IPS-18c (cell line): ENCODE data around the gene PGM3.
"Not testable (repeated sequence)": the region's sequence is repeated elsewhere in the genome, so short reads cannot be mapped to it uniquely, and the experiment has no call there.

Source experiments
- H3K4me3 ChIP-seq: 2 replicates; pipeline ENCODE4 v1.7.0; 2013; ENCODE audit warnings: low read depth, mild to moderate bottlenecking, low read length, moderate library complexity; ENCODE audit not compliant: insufficient read depth
- H3K9me3 ChIP-seq: one replicate; pipeline ENCODE4 v1.6.1; 2013; ENCODE audit warnings: mild to moderate bottlenecking, low read length, moderate library complexity; ENCODE audit not compliant: control insufficient read depth, insufficient read depth

The PGM3 gene

GRCh38 chr6:83192871-83193746, at the start of gene PGM3, which contains the start of gene RWDD2A:
TSS of gene PGM3 (minus strand) at chr6:83193265. CDS start at chr6:83191012, 2,253 bp downstream.
TSS of gene RWDD2A (plus strand) at chr6:83193357. CDS start at chr6:83194452, 1,095 bp downstream.
- peak within 1 kb of the TSS; percentile 94 for H3K4me3 ChIP-seq

GRCh38 chr6:83231146-83231545, 38.1 kb upstream of the PGM3 start:
- H3K4me3 ChIP-seq, result no peak overlapping the region
- no peaks in the 10 kb centered on the region for H3K9me3 ChIP-seq

More at GRCh38 chr6:83192871-83193746, at the start of gene PGM3, which contains the start of gene RWDD2A:
- no peaks in the 10 kb centered on the region for H3K9me3 ChIP-seq

GRCh38 chr6:83226517-83226916, 33.5 kb upstream of the PGM3 start:
- Histone ChIP-seq H3K4me3 (no peak overlapping the region), H3K9me3 (no peaks in the 10 kb centered on the region)

- no peaks in the 10 kb centered on the region for H3K9me3 ChIP-seq
- H3K4me3 ChIP-seq, result no peak overlapping the region
These were observed 28.9 kb upstream of the PGM3 start for GRCh38 chr6:83221889-83222479.

GRCh38 chr6:83221276-83221675, 28.2 kb upstream of the PGM3 start:
- H3K4me3 ChIP-seq, result no peak overlapping the region
- H3K9me3 ChIP-seq, result no peaks in the 10 kb centered on the region

GRCh38 chr6:83220121-83220520, 27.1 kb upstream of the PGM3 start:
- no peak overlapping the region for H3K4me3 ChIP-seq
- H3K9me3 ChIP-seq, result no peaks in the 10 kb centered on the region

- H3K9me3 ChIP-seq, result no peaks in the 10 kb centered on the region
- H3K4me3 ChIP-seq, result no peak overlapping the region
These were observed 25.6 kb upstream of the PGM3 start for GRCh38 chr6:83218646-83219045.

GRCh38 chr6:83216806-83217205, 23.7 kb upstream of the PGM3 start:
- Histone ChIP-seq H3K9me3 (no peaks in the 10 kb centered on the region), H3K4me3 (no peak overlapping the region)

- no peak overlapping the region for H3K4me3 ChIP-seq
These were observed 22.3 kb upstream of the PGM3 start for GRCh38 chr6:83215131-83216047.

GRCh38 chr6:83202031-83202430, 9.0 kb upstream of the PGM3 start:
- Histone ChIP-seq H3K4me3 (no peak overlapping the region), H3K9me3 (no peaks in the 10 kb centered on the region)

More at GRCh38 chr6:83215131-83216047, 22.3 kb upstream of the PGM3 start:
- H3K9me3 ChIP-seq, result no peaks in the 10 kb centered on the region

GRCh38 chr6:83199863-83200225, 6.8 kb upstream of the PGM3 start:
- Histone ChIP-seq H3K4me3 (no peak overlapping the region), H3K9me3 (no peaks in the 10 kb centered on the region)

- Histone ChIP-seq H3K4me3 (no peak overlapping the region), H3K9me3 (no peaks in the 10 kb centered on the region)
These were observed 6.3 kb upstream of the PGM3 start for GRCh38 chr6:83199173-83199862.

GRCh38 chr6:83198486-83199172, 5.6 kb upstream of the PGM3 start:
- Histone ChIP-seq H3K9me3 (no peaks in the 10 kb centered on the region), H3K4me3 (no peak overlapping the region)

- peak overlapping the region; percentile 94 for H3K4me3 ChIP-seq
These were observed 892 bp upstream of the PGM3 start for GRCh38 chr6:83193747-83194566.

GRCh38 chr6:83192456-83192855, 609 bp downstream of the PGM3 start:
- peak overlapping the region; percentile 94 for H3K4me3 ChIP-seq
- H3K9me3 ChIP-seq, result no peaks in the 10 kb centered on the region

More at GRCh38 chr6:83193747-83194566, 892 bp upstream of the PGM3 start:
- no peaks in the 10 kb centered on the region for H3K9me3 ChIP-seq

GRCh38 chr6:83191974-83192373, 1.1 kb downstream of the PGM3 start:
- not testable (repeated sequence) for H3K9me3 ChIP-seq
- peak overlapping the region; percentile 94 for H3K4me3 ChIP-seq
